Head of caudate nucleus (tissue), 42 donors: ENCODE results near the gene FARS2.
A peak's percentile ranks its signal among the peaks of the same experiment; 100 is the strongest.

Experiments used
- DNase-seq, 42 donors: peaks; one replicate each; pipeline versions ENCODE4 v3.0.0 to v3.0.0-alpha.2; 2020 to 2021; ENCODE audit warnings: mixed read lengths in 7 of 42
- intact Hi-C: fragments of 100-400 bp; cut with DNase I; formaldehyde crosslinking; loops from one replicate; pipeline ENCODE4 v1.15.0; 2022

The FARS2 gene

GRCh38 chr6:5351552-5352210, 90.4 kb downstream of the FARS2 start:
- no peak for DNase-seq
- intact Hi-C loops = no loop called here

GRCh38 chr6:5353971-5354370, 92.7 kb downstream of the FARS2 start:
- intact Hi-C loops = no loop called here

DNA sequence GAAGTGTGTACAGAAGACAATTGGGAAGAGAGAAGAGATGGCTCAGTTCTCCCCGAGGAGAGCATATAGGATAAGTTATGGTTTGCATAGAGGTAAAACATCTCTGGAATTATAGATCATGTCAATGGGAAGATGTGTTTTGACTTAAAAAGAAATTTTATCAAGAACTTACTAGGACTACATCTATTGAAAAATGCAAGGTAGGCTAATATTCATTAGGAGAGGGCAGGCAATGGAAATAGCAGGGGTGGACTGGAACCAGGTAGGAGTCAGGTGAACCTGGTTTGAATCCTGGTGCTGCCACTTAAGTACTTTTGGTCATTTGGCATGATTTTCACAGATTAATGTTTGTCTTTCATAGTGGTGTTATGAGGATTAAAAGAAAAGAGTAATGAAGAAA, 96.2 kb downstream of the FARS2 start:
- intact Hi-C loops = no loop called here

More at GRCh38 chr6:5353971-5354370, 92.7 kb downstream of the FARS2 start:
- DNase-seq = no peak

GRCh38 chr6:5359417-5359816, 98.1 kb downstream of the FARS2 start:
- intact Hi-C loops = no loop called here

More for the DNA sequence above, 96.2 kb downstream of the FARS2 start:
- no peak for DNase-seq

DNA sequence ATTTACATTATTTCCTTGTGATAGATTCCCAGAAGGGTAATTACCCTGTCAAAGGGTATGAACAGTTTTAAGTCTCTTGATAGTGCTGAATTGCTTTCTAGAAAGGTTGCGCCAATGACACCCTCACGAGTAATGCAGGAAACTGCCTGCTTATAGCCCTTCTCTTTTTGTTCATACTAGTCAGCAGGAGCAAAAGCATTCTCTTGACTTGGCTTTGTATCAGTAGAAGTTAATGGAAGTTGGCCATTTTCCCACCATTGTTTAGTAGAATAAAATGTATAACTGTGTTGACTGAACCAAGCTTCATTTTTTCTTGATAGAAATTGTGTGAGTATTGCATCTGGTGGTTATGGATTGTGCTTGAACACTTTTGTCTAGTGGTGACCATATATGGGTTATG, 100.1 kb downstream of the FARS2 start:
- DNase-seq = peak in 1 of 42 donors; percentile 9
- intact Hi-C loops = no loop called here

More at GRCh38 chr6:5359417-5359816, 98.1 kb downstream of the FARS2 start:
- DNase-seq = no peak

DNA sequence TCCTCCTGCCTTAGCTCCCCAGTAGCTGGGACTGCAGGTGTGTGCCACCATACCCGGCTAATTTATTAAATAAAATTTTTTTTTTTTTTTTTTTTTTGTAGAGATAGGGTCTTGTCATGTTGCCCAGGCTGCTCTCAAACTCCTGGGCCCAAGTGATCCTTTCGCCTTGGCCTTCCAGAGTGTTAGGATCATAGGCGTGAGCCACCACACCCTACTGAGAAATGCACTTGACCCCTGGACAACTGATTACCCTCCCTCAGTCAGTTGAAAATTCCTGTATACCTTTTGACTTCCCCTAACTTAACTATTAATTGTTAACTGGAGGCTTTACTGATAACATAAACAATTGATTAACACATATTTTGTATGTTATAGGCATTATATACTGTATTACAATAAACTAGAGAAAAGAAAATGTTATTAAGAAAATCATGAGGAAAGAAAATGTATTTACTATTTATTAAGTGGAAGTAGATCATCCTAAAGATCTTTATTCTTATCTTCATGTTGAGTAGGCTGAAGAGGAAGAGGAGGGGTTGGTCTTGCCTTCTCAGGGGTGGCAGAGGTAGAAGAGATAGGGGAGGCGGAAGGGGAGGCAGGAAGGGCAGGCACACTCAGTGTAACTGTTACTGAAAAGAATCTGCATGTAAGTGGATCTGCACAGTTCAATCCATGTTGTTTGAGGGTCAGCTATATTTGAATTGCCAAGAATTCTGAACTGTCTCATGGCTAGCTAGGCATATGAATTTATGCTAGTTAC, 104.3 kb downstream of the FARS2 start:
- DNase-seq = no peak
- intact Hi-C loops = no loop called here

GRCh38 chr6:5366941-5367340, 105.6 kb downstream of the FARS2 start:
- intact Hi-C loops = no loop called here
- no peak for DNase-seq

DNA sequence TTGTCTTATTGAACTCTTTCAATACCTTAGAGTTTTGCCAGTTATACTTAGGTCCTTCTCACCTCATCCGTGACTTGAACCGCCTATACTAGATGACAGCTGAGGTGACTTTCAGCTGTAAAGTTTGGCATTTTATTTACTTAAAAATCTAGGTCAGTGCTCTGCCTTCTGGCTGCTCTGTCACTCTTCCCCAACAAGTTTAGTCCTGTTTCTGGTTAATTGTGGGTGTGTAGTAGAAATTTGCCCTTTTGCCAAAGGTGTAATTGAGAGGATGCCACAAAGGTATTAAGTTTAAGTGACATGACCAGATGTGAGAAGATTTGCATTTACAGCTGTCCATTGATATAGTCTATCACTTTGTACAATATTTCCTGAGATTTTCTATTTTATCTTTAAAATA, 106.2 kb downstream of the FARS2 start:
- DNase-seq = no peak
- intact Hi-C loops = no loop called here

GRCh38 chr6:5373430-5373829, 112.1 kb downstream of the FARS2 start:
- intact Hi-C loops = no loop called here
- DNase-seq = no peak

- DNase-seq = no peak
- intact Hi-C loops = no loop called here
These were observed 117.0 kb downstream of the FARS2 start for GRCh38 chr6:5378331-5378730.

DNA sequence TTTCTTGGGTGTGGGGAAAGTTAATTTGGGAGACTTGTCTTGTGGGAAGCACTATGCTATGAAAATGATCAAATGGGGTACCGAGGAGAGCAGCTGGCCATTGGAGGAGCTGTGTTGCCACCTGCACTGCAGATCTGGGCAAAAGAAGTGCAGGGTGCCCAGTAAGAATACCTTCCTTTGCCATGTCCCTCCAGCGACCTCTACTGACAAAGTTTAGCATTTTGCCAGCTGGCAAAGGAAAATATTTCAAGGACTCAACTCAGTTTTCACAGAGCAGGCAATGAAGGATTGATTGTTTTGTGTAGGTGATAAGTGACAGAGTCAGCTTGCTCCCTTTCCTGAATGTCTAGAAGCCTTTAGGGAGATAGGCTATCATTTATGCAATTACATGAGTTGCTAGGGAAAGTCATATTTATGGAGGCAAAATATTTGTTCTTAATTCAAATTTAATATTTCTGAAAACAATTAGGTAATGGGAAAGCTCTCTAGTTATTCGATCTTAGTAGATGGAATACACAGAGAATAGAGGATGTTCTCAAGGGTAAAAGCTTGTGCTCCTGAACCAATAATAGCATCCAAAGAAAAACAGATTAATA, 118.4 kb downstream of the FARS2 start:
- no peak for DNase-seq
- intact Hi-C loops = no loop called here

GRCh38 chr6:5383856-5384255, 122.5 kb downstream of the FARS2 start:
- no peak for DNase-seq
- intact Hi-C loops = no loop called here

DNA sequence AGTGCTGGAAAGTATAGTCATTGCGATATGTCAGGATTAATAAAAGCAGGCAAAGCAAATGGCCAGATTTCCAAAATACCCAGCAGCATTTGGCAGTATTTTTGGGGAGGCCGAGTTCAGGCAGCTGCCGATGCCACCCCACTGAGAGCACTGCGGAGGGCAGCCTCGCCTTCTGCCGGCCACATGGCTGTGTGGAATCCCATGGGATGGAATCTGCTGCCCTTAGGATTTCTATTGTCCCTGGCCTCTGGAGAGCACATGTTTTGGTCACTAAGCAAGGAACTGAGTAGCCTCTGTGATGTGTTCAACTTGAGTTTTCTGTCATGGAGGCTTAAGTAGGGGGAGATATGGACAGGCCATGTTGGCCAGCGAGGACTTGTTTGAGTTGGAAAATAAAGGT, 123.0 kb downstream of the FARS2 start:
- no peak for DNase-seq
- intact Hi-C loops = no loop called here

- no peak for DNase-seq
- intact Hi-C loops = no loop called here
These were observed 127.0 kb downstream of the FARS2 start for GRCh38 chr6:5388326-5388725.

DNA sequence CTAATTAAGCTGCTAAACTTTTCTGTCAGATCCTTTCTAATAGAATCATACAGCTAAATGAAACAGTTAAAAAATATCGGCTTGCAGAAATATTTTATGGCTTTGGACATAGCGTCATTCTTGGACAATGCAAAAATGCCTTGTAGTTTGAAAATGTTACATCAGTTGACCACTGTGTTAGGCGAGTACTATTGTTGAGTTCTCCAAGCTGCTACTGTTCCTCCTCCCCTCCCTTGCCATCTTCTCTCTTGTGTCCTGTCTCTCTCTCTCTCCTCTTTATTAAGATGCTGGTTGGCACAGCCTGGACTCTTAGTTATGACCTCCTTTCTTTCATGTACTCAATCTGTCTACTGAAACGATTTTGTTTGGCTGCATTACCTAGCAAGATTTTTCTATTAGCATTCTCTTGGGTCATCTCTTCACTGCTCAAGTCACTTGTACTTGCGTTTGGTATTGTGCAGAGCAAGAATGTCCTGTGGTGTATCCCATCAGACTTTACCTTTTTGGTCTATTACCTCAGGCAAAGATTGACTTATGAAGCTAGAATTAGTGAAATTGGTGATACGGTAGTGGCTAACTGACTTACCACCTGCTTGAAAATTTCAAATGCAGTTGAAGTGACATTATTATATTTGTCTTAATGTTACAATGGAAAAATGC, 127.9 kb downstream of the FARS2 start:
- no peak for DNase-seq
- intact Hi-C loops = no loop called here

- DNase-seq = no peak
- intact Hi-C loops = no loop called here
These were observed 128.9 kb downstream of the FARS2 start for GRCh38 chr6:5390177-5390576.

DNA sequence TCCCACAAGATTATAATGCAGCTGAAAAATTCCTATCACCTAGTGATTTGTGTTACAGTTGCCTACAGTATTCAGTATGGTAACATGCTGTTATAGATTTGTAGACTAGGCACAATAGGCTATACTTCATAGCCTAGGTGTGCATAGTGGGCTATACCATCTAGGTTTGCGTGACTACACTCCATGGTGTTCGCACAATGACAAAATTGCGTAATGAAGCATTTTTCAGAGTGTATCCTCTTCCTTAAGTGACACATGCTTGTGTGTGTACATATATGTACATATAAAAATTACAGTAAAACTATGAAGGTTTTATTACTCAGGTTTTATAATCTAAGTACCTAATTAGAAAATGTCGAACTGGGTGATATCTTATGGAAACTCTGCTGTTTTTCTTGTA, 133.0 kb downstream of the FARS2 start:
- DNase-seq = no peak
- intact Hi-C loops = no loop called here

GRCh38 chr6:5395719-5396118, 134.4 kb downstream of the FARS2 start:
- intact Hi-C loops = no loop called here
- DNase-seq = no peak

- intact Hi-C loops = no loop called here
These were observed 137.2 kb downstream of the FARS2 start for GRCh38 chr6:5398530-5398929.

GRCh38 chr6:5399391-5399790, 138.1 kb downstream of the FARS2 start:
- no peak for DNase-seq
- intact Hi-C loops = no loop called here

More at GRCh38 chr6:5398530-5398929, 137.2 kb downstream of the FARS2 start:
- no peak for DNase-seq
